ENCODE results near the gene SPRYD3. TPM values are rescaled to one million over a fixed set of nuclear protein-coding genes. Genes with fewer than 3 reads are reported as not detected.
A peak's percentile ranks its signal among the peaks of the same experiment; 100 is the strongest.

The SPRYD3 gene
- total RNA-seq, 1 donor from 2014 or later: 49.1 TPM

DNA sequence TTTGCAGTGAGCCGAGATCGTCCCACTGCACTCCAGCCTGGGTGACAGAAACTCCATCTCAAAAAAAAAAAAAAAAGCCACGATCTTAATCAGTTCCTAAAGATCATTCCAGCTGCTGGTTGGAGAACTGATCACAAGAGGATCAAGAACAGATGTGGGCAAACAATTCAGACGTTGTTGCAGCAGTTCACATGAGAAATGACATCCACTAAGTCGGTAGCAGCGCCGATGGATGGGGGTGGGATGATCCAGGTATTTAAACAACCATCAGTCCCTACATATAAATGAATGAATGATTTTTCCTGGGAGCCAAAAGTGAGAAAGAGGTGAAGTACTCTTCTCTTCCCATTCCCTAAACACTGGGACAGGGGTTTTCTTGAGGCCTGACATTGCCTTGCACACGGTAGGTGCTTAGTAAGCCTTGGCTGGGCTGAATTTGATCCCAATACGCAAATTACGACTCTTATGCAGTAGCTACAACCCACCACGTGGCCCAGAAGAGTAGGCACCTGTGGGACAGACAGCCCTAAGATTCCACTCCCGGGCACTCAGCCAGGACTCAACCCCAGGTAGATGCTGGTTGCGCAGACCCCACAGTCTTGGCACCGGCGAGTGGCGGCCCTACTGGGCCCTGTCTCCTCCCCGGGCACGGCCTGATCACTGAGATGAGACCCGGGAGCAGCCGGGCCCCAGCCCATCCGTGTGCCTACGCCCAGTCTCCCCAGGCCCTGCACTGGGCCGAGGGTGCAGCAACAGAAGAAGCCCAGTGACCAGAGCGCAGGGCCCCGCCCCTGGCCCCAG, 565 bp downstream of the SPRYD3 start:
- Histone ChIP-seq H3K9me3 (replicated peaks) (no peaks in the 10 kb centered on the region), H3K4me3 (peak overlapping the region; percentile 87), H3K27ac (replicated peaks) (peak overlapping the region; percentile 98), H3K36me3 (peaks cover 30% of the 10 kb centered on the region), H3K4me1 (peaks cover 49% of the 10 kb centered on the region), H3K27me3 (ENCODE audit: low read depth) (no peaks in the 10 kb centered on the region)
- no peak for DNase-seq
- intact Hi-C loops (cut with micrococcal nuclease): no loop called here
- TF ChIP-seq, protein P1, sequence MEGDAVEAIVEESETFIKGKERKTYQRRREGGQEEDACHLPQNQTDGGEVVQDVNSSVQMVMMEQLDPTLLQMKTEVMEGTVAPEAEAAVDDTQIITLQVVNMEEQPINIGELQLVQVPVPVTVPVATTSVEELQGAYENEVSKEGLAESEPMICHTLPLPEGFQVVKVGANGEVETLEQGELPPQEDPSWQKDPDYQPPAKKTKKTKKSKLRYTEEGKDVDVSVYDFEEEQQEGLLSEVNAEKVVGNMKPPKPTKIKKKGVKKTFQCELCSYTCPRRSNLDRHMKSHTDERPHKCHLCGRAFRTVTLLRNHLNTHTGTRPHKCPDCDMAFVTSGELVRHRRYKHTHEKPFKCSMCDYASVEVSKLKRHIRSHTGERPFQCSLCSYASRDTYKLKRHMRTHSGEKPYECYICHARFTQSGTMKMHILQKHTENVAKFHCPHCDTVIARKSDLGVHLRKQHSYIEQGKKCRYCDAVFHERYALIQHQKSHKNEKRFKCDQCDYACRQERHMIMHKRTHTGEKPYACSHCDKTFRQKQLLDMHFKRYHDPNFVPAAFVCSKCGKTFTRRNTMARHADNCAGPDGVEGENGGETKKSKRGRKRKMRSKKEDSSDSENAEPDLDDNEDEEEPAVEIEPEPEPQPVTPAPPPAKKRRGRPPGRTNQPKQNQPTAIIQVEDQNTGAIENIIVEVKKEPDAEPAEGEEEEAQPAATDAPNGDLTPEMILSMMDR (IDR thresholded peaks at IDR 0.05; ENCODE audit: borderline replicate concordance): no peak

- H3K36me3 ChIP-seq: peaks cover 30% of the 10 kb centered on the region
- no peak for DNase-seq
- TF ChIP-seq, protein P1 (IDR thresholded peaks at IDR 0.05; ENCODE audit: borderline replicate concordance): no peak
- no peaks in the 10 kb centered on the region for H3K9me3 ChIP-seq (replicated peaks)
- H3K4me1 ChIP-seq: peaks cover 64% of the 10 kb centered on the region
- H3K27ac ChIP-seq (replicated peaks): no peak overlapping the region
- intact Hi-C loops (cut with micrococcal nuclease): no loop called here
- no peaks in the 10 kb centered on the region for H3K27me3 ChIP-seq (ENCODE audit: low read depth)
- H3K4me3 ChIP-seq: no peak overlapping the region
Observed at GRCh38 chr12:53077030-53077429, 2.2 kb downstream of the SPRYD3 start.

- H3K4me1 ChIP-seq: peaks cover 69% of the 10 kb centered on the region
- H3K36me3 ChIP-seq: peaks cover 30% of the 10 kb centered on the region
- H3K27ac ChIP-seq (replicated peaks): no peak overlapping the region
- H3K4me3 ChIP-seq: no peak overlapping the region
- TF ChIP-seq, protein P1 (IDR thresholded peaks at IDR 0.05; ENCODE audit: borderline replicate concordance): no peak
- DNase-seq: no peak
- H3K9me3 ChIP-seq (replicated peaks): no peaks in the 10 kb centered on the region
- intact Hi-C loops (cut with micrococcal nuclease): no loop called here
- H3K27me3 ChIP-seq (ENCODE audit: low read depth): no peaks in the 10 kb centered on the region
Observed at GRCh38 chr12:53076461-53076860, 2.7 kb downstream of the SPRYD3 start.

- DNase-seq: no peak
- H3K4me1 ChIP-seq: peaks cover 77% of the 10 kb centered on the region
- H3K4me3 ChIP-seq: no peak overlapping the region
- H3K9me3 ChIP-seq (replicated peaks): no peaks in the 10 kb centered on the region
- TF ChIP-seq, protein P1 (IDR thresholded peaks at IDR 0.05; ENCODE audit: borderline replicate concordance): no peak
- intact Hi-C loops (cut with micrococcal nuclease): no loop called here
- peak overlapping the region; percentile 100 for H3K27ac ChIP-seq (replicated peaks)
- H3K27me3 ChIP-seq (ENCODE audit: low read depth): no peaks in the 10 kb centered on the region
- H3K36me3 ChIP-seq: peaks cover 30% of the 10 kb centered on the region
Observed at GRCh38 chr12:53074999-53075370, 4.2 kb downstream of the SPRYD3 start.

GRCh38 chr12:53074283-53074998, 4.7 kb downstream of the SPRYD3 start:
- TF ChIP-seq, protein P1 (IDR thresholded peaks at IDR 0.05; ENCODE audit: borderline replicate concordance): no peak
- DNase-seq: no peak
- Histone ChIP-seq H3K4me3 (no peak overlapping the region), H3K9me3 (replicated peaks) (no peaks in the 10 kb centered on the region), H3K27me3 (ENCODE audit: low read depth) (no peaks in the 10 kb centered on the region), H3K27ac (replicated peaks) (peak overlapping the region; percentile 100), H3K4me1 (peaks cover 77% of the 10 kb centered on the region), H3K36me3 (peaks cover 30% of the 10 kb centered on the region)
- intact Hi-C loops (cut with micrococcal nuclease): no loop called here
